Prostate gland (tissue), 2 donors: ENCODE data around the gene CAP2.

Source experiments
- CTCF ChIP-seq, 4 experiments: fragments of 200-600 bp in 2 of 4; fragments of 450-650 bp in 2 of 4; sonication (generic) in 2 of 4; IDR thresholded peaks; 1 replicate in 3 of 4; 2 replicates in 1 of 4; pipeline ENCODE4 v1.5.1; 2016 to 2019; ENCODE audit warnings: antibody characterized with exemption in 4 of 4, mild to moderate bottlenecking in 2 of 4, moderate library complexity in 2 of 4
- POLR2AphosphoS5 ChIP-seq: sonication (generic); formaldehyde crosslinking; IDR thresholded peaks from one replicate; pipeline ENCODE4 v1.6.1; 2017; ENCODE audit warnings: antibody characterized with exemption

DNA sequence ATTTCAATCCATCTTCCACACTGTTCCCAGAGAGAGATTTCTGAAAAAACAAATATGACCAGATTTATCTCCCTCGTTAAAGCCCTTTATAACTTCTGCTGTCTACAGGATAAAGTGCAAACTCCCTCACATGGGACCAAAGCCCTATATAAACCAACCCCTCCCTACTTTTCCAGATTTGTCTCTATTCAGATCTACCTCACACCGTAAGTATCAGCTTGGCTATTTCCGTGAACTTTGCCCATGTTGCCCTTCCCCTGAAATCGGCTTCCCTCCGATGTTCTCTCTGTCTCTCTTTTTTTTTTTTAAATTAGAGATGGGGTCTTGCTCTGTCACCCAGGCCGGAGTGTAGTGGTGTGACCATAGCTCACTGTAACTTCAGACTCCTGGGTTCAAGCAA lies 194.6 kb downstream of the CAP2 start:
- TF ChIP-seq CTCF (IDR thresholded peaks at IDR 0.05) (no peak), POLR2AphosphoS5 (no peak)
